Neural progenitor cell (in vitro differentiated cells): ENCODE data around the gene SAA4.

Experiments used
- EZH2 ChIP-seq: fragments of 200-600 bp; sonication (generic); IDR thresholded peaks from 2 replicates; pipeline ENCODE4 v1.6.1; 2017; ENCODE audit warnings: antibody characterized with exemption, mild to moderate bottlenecking, moderate library complexity
- EZH2phosphoT487 ChIP-seq: fragments of 200-600 bp; sonication (generic); IDR thresholded peaks from 2 replicates; pipeline ENCODE4 v1.6.1; 2017; ENCODE audit warnings: antibody characterized with exemption

GRCh38 chr11:18254781-18255361 is 18.3 kb upstream of the SAA4 start:
- TF ChIP-seq EZH2phosphoT487 (no peak), EZH2 (no peak)
